Endothelial cell of coronary artery (primary cell): ENCODE data around the gene TMCC3. TPM values are rescaled to one million over a fixed set of nuclear protein-coding genes. Genes with fewer than 3 reads are reported as not detected.

Experiments
- total RNA-seq: library from RNA; depleted of rRNA; stranded (reverse); fragments of >200 nt; gene quantifications from 2 replicates; pipeline ENCODE4 v1.2.3, GENCODE V29; 2014

TMCC3 gene, protein sequence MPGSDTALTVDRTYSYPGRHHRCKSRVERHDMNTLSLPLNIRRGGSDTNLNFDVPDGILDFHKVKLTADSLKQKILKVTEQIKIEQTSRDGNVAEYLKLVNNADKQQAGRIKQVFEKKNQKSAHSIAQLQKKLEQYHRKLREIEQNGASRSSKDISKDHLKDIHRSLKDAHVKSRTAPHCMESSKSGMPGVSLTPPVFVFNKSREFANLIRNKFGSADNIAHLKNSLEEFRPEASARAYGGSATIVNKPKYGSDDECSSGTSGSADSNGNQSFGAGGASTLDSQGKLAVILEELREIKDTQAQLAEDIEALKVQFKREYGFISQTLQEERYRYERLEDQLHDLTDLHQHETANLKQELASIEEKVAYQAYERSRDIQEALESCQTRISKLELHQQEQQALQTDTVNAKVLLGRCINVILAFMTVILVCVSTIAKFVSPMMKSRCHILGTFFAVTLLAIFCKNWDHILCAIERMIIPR
- total RNA-seq = 18.3 and 30.9 TPM in 2 replicates

GRCh38 chr12:94650143-94651056 lies at the start of gene TMCC3:
Gene TMCC3 (minus strand): TSS chr12:94650557. CDS start chr12:94650430, 127 bp downstream.

Other genes with a start within 250 kb of the TMCC3 start
- gene CEP83, start 190.7 kb downstream of the TMCC3 start, total RNA-seq = 6.0 and 7.7 TPM in 2 replicates